Measurements from ENCODE around the gene NDUFB2.
A peak's percentile ranks its signal among the peaks of the same experiment; 100 is the strongest.
"Not testable (repeated sequence)": the region's sequence is repeated elsewhere in the genome, so short reads cannot be mapped to it uniquely, and the experiment has no call there.

NDUFB2 gene

GRCh38 chr7:140726281-140726680, 29.8 kb downstream of the NDUFB2 start:
- peaks cover 38% of the 10 kb centered on the region for H3K36me3 ChIP-seq
- no peak overlapping the region for H3K9ac ChIP-seq
- no peak overlapping the region for H3K27ac ChIP-seq
- no peak for TF ChIP-seq Cebpa-rat (IDR thresholded peaks at IDR 0.05)
- H3K4me2 ChIP-seq, result no peak overlapping the region
- H4K20me1 ChIP-seq, result no peaks in the 10 kb centered on the region
- no peaks in the 10 kb centered on the region for H3K9me3 ChIP-seq
- H3K27me3 ChIP-seq, result no peaks in the 10 kb centered on the region
- H3K4me1 ChIP-seq, result no peaks in the 10 kb centered on the region
- no peak overlapping the region for H3K4me3 ChIP-seq

GRCh38 chr7:140732416-140732815, 35.9 kb downstream of the NDUFB2 start:
- Histone ChIP-seq H4K20me1 (no peaks in the 10 kb centered on the region), H3K4me3 (no peak overlapping the region), H3K4me2 (no peak overlapping the region), H3K27me3 (no peaks in the 10 kb centered on the region), H3K9ac (no peak overlapping the region), H3K36me3 (peaks cover 34% of the 10 kb centered on the region), H3K9me3 (no peaks in the 10 kb centered on the region), H3K4me1 (no peaks in the 10 kb centered on the region), H3K27ac (no peak overlapping the region)
- TF ChIP-seq Cebpa-rat (IDR thresholded peaks at IDR 0.05), result no peak

- no peak overlapping the region for H3K4me3 ChIP-seq
These were observed 37.6 kb downstream of the NDUFB2 start for GRCh38 chr7:140734096-140734495.

GRCh38 chr7:140734729-140735128, 38.2 kb downstream of the NDUFB2 start:
- H3K4me1 ChIP-seq, result no peaks in the 10 kb centered on the region
- peaks cover 46% of the 10 kb centered on the region for H3K36me3 ChIP-seq
- no peak overlapping the region for H3K27ac ChIP-seq
- H3K4me2 ChIP-seq, result no peak overlapping the region
- H3K9me3 ChIP-seq, result no peaks in the 10 kb centered on the region
- H3K4me3 ChIP-seq, result no peak overlapping the region
- H4K20me1 ChIP-seq, result no peaks in the 10 kb centered on the region
- no peak for TF ChIP-seq Cebpa-rat (IDR thresholded peaks at IDR 0.05)
- no peak overlapping the region for H3K9ac ChIP-seq
- H3K27me3 ChIP-seq, result no peaks in the 10 kb centered on the region

More at GRCh38 chr7:140734096-140734495, 37.6 kb downstream of the NDUFB2 start:
- H3K27ac ChIP-seq, result no peak overlapping the region
- no peak overlapping the region for H3K9ac ChIP-seq
- no peaks in the 10 kb centered on the region for H3K9me3 ChIP-seq
- H3K27me3 ChIP-seq, result no peaks in the 10 kb centered on the region
- H3K36me3 ChIP-seq, result peaks cover 46% of the 10 kb centered on the region
- no peak for TF ChIP-seq Cebpa-rat (IDR thresholded peaks at IDR 0.05)
- no peaks in the 10 kb centered on the region for H4K20me1 ChIP-seq
- no peaks in the 10 kb centered on the region for H3K4me1 ChIP-seq
- no peak overlapping the region for H3K4me2 ChIP-seq

- H3K4me2 ChIP-seq, result no peak overlapping the region
- no peaks in the 10 kb centered on the region for H4K20me1 ChIP-seq
- H3K4me3 ChIP-seq, result no peak overlapping the region
- H3K9ac ChIP-seq, result no peak overlapping the region
- H3K9me3 ChIP-seq, result no peaks in the 10 kb centered on the region
- no peaks in the 10 kb centered on the region for H3K4me1 ChIP-seq
- no peaks in the 10 kb centered on the region for H3K27me3 ChIP-seq
- no peak overlapping the region for H3K27ac ChIP-seq
- peaks cover 45% of the 10 kb centered on the region for H3K36me3 ChIP-seq
- no peak for TF ChIP-seq Cebpa-rat (IDR thresholded peaks at IDR 0.05)
These were observed 41.8 kb downstream of the NDUFB2 start for GRCh38 chr7:140738280-140738679.

- peaks cover 51% of the 10 kb centered on the region for H3K36me3 ChIP-seq
- not testable (repeated sequence) for H3K9me3 ChIP-seq, H3K4me2 ChIP-seq, H4K20me1 ChIP-seq, H3K9ac ChIP-seq, H3K4me1 ChIP-seq, H3K27ac ChIP-seq, H3K27me3 ChIP-seq, H3K4me3 ChIP-seq
These were observed 46.7 kb downstream of the NDUFB2 start for GRCh38 chr7:140743255-140743654.

GRCh38 chr7:140744005-140744404, 47.5 kb downstream of the NDUFB2 start:
- Histone ChIP-seq H4K20me1 (no peaks in the 10 kb centered on the region), H3K27ac (no peak overlapping the region), H3K4me2 (no peak overlapping the region), H3K4me3 (no peak overlapping the region), H3K36me3 (peaks cover 46% of the 10 kb centered on the region), H3K4me1 (no peaks in the 10 kb centered on the region), H3K9ac (no peak overlapping the region), H3K27me3 (no peaks in the 10 kb centered on the region), H3K9me3 (no peaks in the 10 kb centered on the region)
- TF ChIP-seq Cebpa-rat (IDR thresholded peaks at IDR 0.05), result no peak

GRCh38 chr7:140745266-140746058, 49.0 kb downstream of the NDUFB2 start:
- H3K4me1 ChIP-seq, result no peaks in the 10 kb centered on the region
- H3K36me3 ChIP-seq, result peaks cover 40% of the 10 kb centered on the region
- no peaks in the 10 kb centered on the region for H3K27me3 ChIP-seq
- H3K27ac ChIP-seq, result no peak overlapping the region
- H3K9ac ChIP-seq, result no peak overlapping the region
- no peaks in the 10 kb centered on the region for H4K20me1 ChIP-seq
- no peaks in the 10 kb centered on the region for H3K9me3 ChIP-seq
- H3K4me3 ChIP-seq, result no peak overlapping the region
- no peak overlapping the region for H3K4me2 ChIP-seq
- no peak for TF ChIP-seq Cebpa-rat (IDR thresholded peaks at IDR 0.05)

GRCh38 chr7:140746751-140747150, 50.2 kb downstream of the NDUFB2 start:
- no peaks in the 10 kb centered on the region for H3K9me3 ChIP-seq
- no peak overlapping the region for H3K9ac ChIP-seq
- H4K20me1 ChIP-seq, result no peaks in the 10 kb centered on the region
- no peaks in the 10 kb centered on the region for H3K27me3 ChIP-seq
- H3K4me3 ChIP-seq, result no peak overlapping the region
- no peak for TF ChIP-seq Cebpa-rat (IDR thresholded peaks at IDR 0.05)
- H3K27ac ChIP-seq, result no peak overlapping the region
- peaks cover 40% of the 10 kb centered on the region for H3K36me3 ChIP-seq
- no peaks in the 10 kb centered on the region for H3K4me1 ChIP-seq
- no peak overlapping the region for H3K4me2 ChIP-seq

- no peaks in the 10 kb centered on the region for H3K9me3 ChIP-seq
- no peak overlapping the region for H3K4me3 ChIP-seq
- no peaks in the 10 kb centered on the region for H3K4me1 ChIP-seq
- peaks cover 41% of the 10 kb centered on the region for H3K36me3 ChIP-seq
- peak; percentile 51; the same call in 1 of the 2 replicates for TF ChIP-seq Cebpa-rat (IDR thresholded peaks at IDR 0.05)
- H3K27ac ChIP-seq, result no peak overlapping the region
- no peak overlapping the region for H3K9ac ChIP-seq
- H3K4me2 ChIP-seq, result no peak overlapping the region
- H3K27me3 ChIP-seq, result no peaks in the 10 kb centered on the region
- H4K20me1 ChIP-seq, result no peaks in the 10 kb centered on the region
These were observed 56.0 kb downstream of the NDUFB2 start for GRCh38 chr7:140752533-140752932.
